Measurements from ENCODE around the gene CCDC157.

- no peak for TF ChIP-seq SAFB2 (IDR thresholded peaks at IDR 0.05; ENCODE audit: borderline replicate concordance, low read depth, low read length, severe bottlenecking)
- TF ChIP-seq TBP (optimal IDR thresholded peaks at IDR 0.05; ENCODE audit: low read depth, low read length), result no peak
- TF ChIP-seq TRIM28 (IDR thresholded peaks at IDR 0.05), result no peak
- no peak for TF ChIP-seq ZNF24 (IDR thresholded peaks at IDR 0.05)
- TF ChIP-seq CBX2 (IDR thresholded peaks at IDR 0.05; ENCODE audit: insufficient read depth, low read length, poor library complexity, severe bottlenecking), result no peak
- TF ChIP-seq PHF21A (IDR thresholded peaks at IDR 0.05; ENCODE audit: borderline replicate concordance, low read depth), result no peak
These were observed 48.7 kb upstream of the CCDC157 start for GRCh38 chr22:30308093-30308492.
